ENCODE data around the gene ATP6V1G3. TPM values are rescaled to one million over a fixed set of nuclear protein-coding genes. Genes with fewer than 3 reads are reported as not detected.

ATP6V1G3 gene
- total RNA-seq, 1 donor from 2014 or later: not detected

DNA sequence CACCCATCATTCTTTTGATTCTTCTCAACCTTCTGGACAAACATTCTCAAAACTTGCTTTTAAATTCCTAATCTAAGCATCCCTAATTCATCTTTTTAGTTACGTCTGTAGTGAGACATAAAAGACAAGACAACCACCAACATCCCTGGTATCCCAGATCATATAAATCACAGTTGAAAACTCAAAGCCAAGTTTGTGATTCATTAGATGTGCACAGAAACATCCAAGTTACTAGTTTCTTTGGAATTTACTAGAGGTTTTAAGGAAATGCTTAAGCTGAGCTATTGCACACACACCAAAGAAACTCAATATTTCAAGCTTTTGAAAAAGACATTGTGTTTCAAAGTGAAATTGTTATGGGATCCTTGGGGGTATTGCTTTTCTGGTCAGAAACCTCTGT lies 47.6 kb downstream of the ATP6V1G3 start:
- Mint-ChIP-seq H3K4me3 (no peak overlapping the region), H3K36me3 (no peaks in the 10 kb centered on the region), H3K27me3 (ENCODE audit: insufficient read depth, low read depth) (peaks cover 3% of the 10 kb centered on the region), H3K4me1 (peaks cover 4% of the 10 kb centered on the region), H3K9me3 (no peaks in the 10 kb centered on the region), H3K27ac (no peak overlapping the region)
- Histone ChIP-seq H3K4me3 (no peak overlapping the region), H3K9me3 (ENCODE audit: low read depth) (no peaks in the 10 kb centered on the region), H3K79me2 (ENCODE audit: low read depth) (no peaks in the 10 kb centered on the region), H4K20me1 (ENCODE audit: low read depth) (no peaks in the 10 kb centered on the region), H2AFZ (replicated peaks) (no peak overlapping the region), H3K9ac (no peak overlapping the region), H3K27ac (no peak overlapping the region), H3K4me1 (no peaks in the 10 kb centered on the region), H3K4me2 (no peak overlapping the region), H3K36me3 (no peaks in the 10 kb centered on the region), H3K27me3 (no peaks in the 10 kb centered on the region), H3F3A (ENCODE audit: low read depth) (no peaks in the 10 kb centered on the region)
- no peak for DNase-seq (ENCODE audit: low spot score)
- TF ChIP-seq, protein P1, sequence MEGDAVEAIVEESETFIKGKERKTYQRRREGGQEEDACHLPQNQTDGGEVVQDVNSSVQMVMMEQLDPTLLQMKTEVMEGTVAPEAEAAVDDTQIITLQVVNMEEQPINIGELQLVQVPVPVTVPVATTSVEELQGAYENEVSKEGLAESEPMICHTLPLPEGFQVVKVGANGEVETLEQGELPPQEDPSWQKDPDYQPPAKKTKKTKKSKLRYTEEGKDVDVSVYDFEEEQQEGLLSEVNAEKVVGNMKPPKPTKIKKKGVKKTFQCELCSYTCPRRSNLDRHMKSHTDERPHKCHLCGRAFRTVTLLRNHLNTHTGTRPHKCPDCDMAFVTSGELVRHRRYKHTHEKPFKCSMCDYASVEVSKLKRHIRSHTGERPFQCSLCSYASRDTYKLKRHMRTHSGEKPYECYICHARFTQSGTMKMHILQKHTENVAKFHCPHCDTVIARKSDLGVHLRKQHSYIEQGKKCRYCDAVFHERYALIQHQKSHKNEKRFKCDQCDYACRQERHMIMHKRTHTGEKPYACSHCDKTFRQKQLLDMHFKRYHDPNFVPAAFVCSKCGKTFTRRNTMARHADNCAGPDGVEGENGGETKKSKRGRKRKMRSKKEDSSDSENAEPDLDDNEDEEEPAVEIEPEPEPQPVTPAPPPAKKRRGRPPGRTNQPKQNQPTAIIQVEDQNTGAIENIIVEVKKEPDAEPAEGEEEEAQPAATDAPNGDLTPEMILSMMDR (IDR thresholded peaks at IDR 0.05): no peak
- TF ChIP-seq EZH2 (IDR thresholded peaks at IDR 0.05): no peak
- no peak for TF ChIP-seq EZH2phosphoT487 (IDR thresholded peaks at IDR 0.05)

DNA sequence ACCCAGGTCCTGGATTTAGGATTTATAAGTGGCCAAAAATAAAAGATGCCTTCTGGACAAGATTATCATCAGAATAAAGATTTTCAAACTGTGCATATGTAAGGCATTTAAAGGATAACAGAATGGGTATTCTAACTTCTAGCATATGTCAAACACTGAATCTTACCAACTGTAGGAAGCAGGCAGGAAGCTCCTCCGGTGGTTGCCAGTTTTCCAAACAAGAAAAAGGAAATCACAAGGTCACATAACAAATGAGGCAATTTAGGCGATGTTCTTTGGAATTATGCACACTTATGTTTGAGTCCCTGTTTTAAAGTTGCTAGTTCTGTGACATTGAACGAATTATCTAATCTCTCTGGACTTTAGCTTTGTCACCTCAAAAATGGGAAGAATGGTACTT lies 48.9 kb downstream of the ATP6V1G3 start:
- peaks cover 4% of the 10 kb centered on the region for H3K4me1 Mint-ChIP-seq
- H3K4me2 ChIP-seq: no peak overlapping the region
- H3K9me3 ChIP-seq (ENCODE audit: low read depth): no peaks in the 10 kb centered on the region
- H3K4me3 Mint-ChIP-seq: no peak overlapping the region
- peaks cover 2% of the 10 kb centered on the region for H3K27me3 Mint-ChIP-seq (ENCODE audit: insufficient read depth, low read depth)
- no peaks in the 10 kb centered on the region for H3K9me3 Mint-ChIP-seq
- no peaks in the 10 kb centered on the region for H4K20me1 ChIP-seq (ENCODE audit: low read depth)
- no peaks in the 10 kb centered on the region for H3K36me3 ChIP-seq
- H3K27ac ChIP-seq: no peak overlapping the region
- H3K79me2 ChIP-seq (ENCODE audit: low read depth): no peaks in the 10 kb centered on the region
- TF ChIP-seq EZH2 (IDR thresholded peaks at IDR 0.05) (no peak), EZH2phosphoT487 (IDR thresholded peaks at IDR 0.05) (no peak)
- TF ChIP-seq, protein P1 (IDR thresholded peaks at IDR 0.05): no peak
- no peaks in the 10 kb centered on the region for H3F3A ChIP-seq (ENCODE audit: low read depth)
- no peaks in the 10 kb centered on the region for H3K36me3 Mint-ChIP-seq
- no peaks in the 10 kb centered on the region for H3K4me1 ChIP-seq
- no peak overlapping the region for H2AFZ ChIP-seq (replicated peaks)
- H3K27ac Mint-ChIP-seq: no peak overlapping the region
- no peak overlapping the region for H3K9ac ChIP-seq
- H3K27me3 ChIP-seq: no peaks in the 10 kb centered on the region
- DNase-seq (ENCODE audit: low spot score): no peak
- no peak overlapping the region for H3K4me3 ChIP-seq

DNA sequence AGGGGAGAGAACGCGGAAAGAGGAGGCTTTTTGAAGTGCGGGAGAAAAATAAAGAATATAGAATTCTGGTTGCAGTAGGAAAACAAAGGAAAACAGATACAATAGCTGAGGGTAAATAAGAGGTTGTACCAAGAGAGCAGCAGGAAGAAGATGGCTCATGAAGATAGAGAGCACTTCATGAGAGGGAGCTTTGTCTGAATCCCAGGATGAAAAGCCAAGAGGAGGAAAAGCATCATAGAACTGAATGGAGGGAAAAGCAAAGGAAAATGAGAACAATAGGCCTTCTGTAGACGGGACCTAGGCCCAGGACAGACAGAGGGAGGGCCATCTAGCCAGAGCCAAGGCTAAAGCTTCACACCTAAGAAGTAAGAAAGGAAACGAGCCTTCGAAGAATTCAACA lies 49.5 kb downstream of the ATP6V1G3 start:
- Histone ChIP-seq H3K27ac (no peak overlapping the region), H3F3A (ENCODE audit: low read depth) (no peaks in the 10 kb centered on the region), H4K20me1 (ENCODE audit: low read depth) (no peaks in the 10 kb centered on the region), H3K9ac (no peak overlapping the region), H3K9me3 (ENCODE audit: low read depth) (no peaks in the 10 kb centered on the region), H2AFZ (replicated peaks) (peak overlapping the region; percentile 27), H3K36me3 (no peaks in the 10 kb centered on the region), H3K4me3 (no peak overlapping the region), H3K79me2 (ENCODE audit: low read depth) (no peaks in the 10 kb centered on the region), H3K27me3 (no peaks in the 10 kb centered on the region), H3K4me1 (no peaks in the 10 kb centered on the region), H3K4me2 (no peak overlapping the region)
- no peak for DNase-seq (ENCODE audit: low spot score)
- no peaks in the 10 kb centered on the region for H3K36me3 Mint-ChIP-seq
- H3K27ac Mint-ChIP-seq: no peak overlapping the region
- peaks cover 2% of the 10 kb centered on the region for H3K27me3 Mint-ChIP-seq (ENCODE audit: insufficient read depth, low read depth)
- no peak overlapping the region for H3K4me3 Mint-ChIP-seq
- TF ChIP-seq EZH2 (IDR thresholded peaks at IDR 0.05): no peak
- TF ChIP-seq, protein P1 (IDR thresholded peaks at IDR 0.05): no peak
- TF ChIP-seq EZH2phosphoT487 (IDR thresholded peaks at IDR 0.05): no peak
- H3K4me1 Mint-ChIP-seq: peaks cover 4% of the 10 kb centered on the region
- no peaks in the 10 kb centered on the region for H3K9me3 Mint-ChIP-seq
